ENCODE results near the gene LGALS12. TPM values are rescaled to one million over a fixed set of nuclear protein-coding genes. Genes with fewer than 3 reads are reported as not detected.
"Not testable (repeated sequence)": the region's sequence is repeated elsewhere in the genome, so short reads cannot be mapped to it uniquely, and the experiment has no call there.

Gene LGALS12
- total RNA-seq, 2 donors from 2014 or later, result 0.24 TPM; not detected in 1

- no peak overlapping the region for H3K27ac ChIP-seq
Measured at GRCh38 chr11:63523151-63523550, 17.3 kb downstream of the LGALS12 start.

GRCh38 chr11:63527667-63528066 is 21.8 kb downstream of the LGALS12 start:
- Histone ChIP-seq H3K27me3 (no peaks in the 10 kb centered on the region), H3K36me3 (no peaks in the 10 kb centered on the region), H3K4me3 (no peak overlapping the region), H3K4me1 (no peaks in the 10 kb centered on the region), H3K9ac (ENCODE audit: low read depth in 2 of 2, low read length in 2 of 2) (no peak overlapping the region), H3K27ac (no peak overlapping the region), H3K9me3 (no peaks in the 10 kb centered on the region)
- intact Hi-C loops (cut with DNase I), result no loop called here
- TF ChIP-seq CTCF (IDR thresholded peaks at IDR 0.05), result no peak
- no peak for DNase-seq

More at GRCh38 chr11:63523151-63523550, 17.3 kb downstream of the LGALS12 start:
- no peak for DNase-seq
- Histone ChIP-seq H3K4me1 (no peaks in the 10 kb centered on the region), H3K36me3 (no peaks in the 10 kb centered on the region), H3K9me3 (no peaks in the 10 kb centered on the region), H3K4me3 (no peak overlapping the region), H3K9ac (ENCODE audit: low read depth in 2 of 2, low read length in 2 of 2) (no peak overlapping the region), H3K27me3 (no peaks in the 10 kb centered on the region)
- intact Hi-C loops (cut with DNase I), result no loop called here
- no peak for TF ChIP-seq CTCF (IDR thresholded peaks at IDR 0.05)

GRCh38 chr11:63528156-63528555 is 22.3 kb downstream of the LGALS12 start:
- H3K36me3 ChIP-seq; H3K9me3 ChIP-seq; intact Hi-C loops (cut with DNase I); H3K27me3 ChIP-seq; H3K9ac ChIP-seq (ENCODE audit: low read depth in 2 of 2, low read length in 2 of 2); H3K4me3 ChIP-seq; H3K27ac ChIP-seq; DNase-seq; H3K4me1 ChIP-seq: not testable (repeated sequence)

- H3K27me3 ChIP-seq; H3K27ac ChIP-seq; DNase-seq; H3K4me3 ChIP-seq; H3K9me3 ChIP-seq; intact Hi-C loops (cut with DNase I); H3K9ac ChIP-seq (ENCODE audit: low read depth in 2 of 2, low read length in 2 of 2); H3K4me1 ChIP-seq; H3K36me3 ChIP-seq: not testable (repeated sequence)
Measured at GRCh38 chr11:63528729-63529278, 22.9 kb downstream of the LGALS12 start.

GRCh38 chr11:63529373-63529772 is 23.5 kb downstream of the LGALS12 start:
- H3K27ac ChIP-seq; H3K4me1 ChIP-seq; H3K9ac ChIP-seq (ENCODE audit: low read depth in 2 of 2, low read length in 2 of 2); H3K36me3 ChIP-seq; intact Hi-C loops (cut with DNase I); H3K9me3 ChIP-seq; H3K4me3 ChIP-seq; H3K27me3 ChIP-seq; DNase-seq: not testable (repeated sequence)

- no peak overlapping the region for H3K27ac ChIP-seq
Measured at GRCh38 chr11:63530021-63530420, 24.1 kb downstream of the LGALS12 start.

GRCh38 chr11:63531074-63531792 is 25.3 kb downstream of the LGALS12 start:
- H3K9ac ChIP-seq (ENCODE audit: low read depth in 2 of 2, low read length in 2 of 2); H3K9me3 ChIP-seq; H3K27ac ChIP-seq; H3K27me3 ChIP-seq; H3K4me1 ChIP-seq; intact Hi-C loops (cut with DNase I); H3K36me3 ChIP-seq; H3K4me3 ChIP-seq: not testable (repeated sequence)
- peak; percentile 26 for DNase-seq

More at GRCh38 chr11:63530021-63530420, 24.1 kb downstream of the LGALS12 start:
- intact Hi-C loops (cut with DNase I), result no loop called here
- H3K9me3 ChIP-seq, result no peaks in the 10 kb centered on the region
- H3K27me3 ChIP-seq, result no peaks in the 10 kb centered on the region
- H3K9ac ChIP-seq (ENCODE audit: low read depth in 2 of 2, low read length in 2 of 2), result no peak overlapping the region
- no peaks in the 10 kb centered on the region for H3K36me3 ChIP-seq
- no peak overlapping the region for H3K4me3 ChIP-seq
- no peaks in the 10 kb centered on the region for H3K4me1 ChIP-seq
- TF ChIP-seq CTCF (IDR thresholded peaks at IDR 0.05), result no peak
- DNase-seq, result no peak
